Activated naive CD4-positive, alpha-beta T cell (primary cell): ENCODE measurements around the gene ATP4B.

Experiments used
- DNase-seq, 4 experiments: peaks; one replicate each; lab custom pipeline; 2025; lab: John Stamatoyannopoulos, UW

ATP4B gene

DNA sequence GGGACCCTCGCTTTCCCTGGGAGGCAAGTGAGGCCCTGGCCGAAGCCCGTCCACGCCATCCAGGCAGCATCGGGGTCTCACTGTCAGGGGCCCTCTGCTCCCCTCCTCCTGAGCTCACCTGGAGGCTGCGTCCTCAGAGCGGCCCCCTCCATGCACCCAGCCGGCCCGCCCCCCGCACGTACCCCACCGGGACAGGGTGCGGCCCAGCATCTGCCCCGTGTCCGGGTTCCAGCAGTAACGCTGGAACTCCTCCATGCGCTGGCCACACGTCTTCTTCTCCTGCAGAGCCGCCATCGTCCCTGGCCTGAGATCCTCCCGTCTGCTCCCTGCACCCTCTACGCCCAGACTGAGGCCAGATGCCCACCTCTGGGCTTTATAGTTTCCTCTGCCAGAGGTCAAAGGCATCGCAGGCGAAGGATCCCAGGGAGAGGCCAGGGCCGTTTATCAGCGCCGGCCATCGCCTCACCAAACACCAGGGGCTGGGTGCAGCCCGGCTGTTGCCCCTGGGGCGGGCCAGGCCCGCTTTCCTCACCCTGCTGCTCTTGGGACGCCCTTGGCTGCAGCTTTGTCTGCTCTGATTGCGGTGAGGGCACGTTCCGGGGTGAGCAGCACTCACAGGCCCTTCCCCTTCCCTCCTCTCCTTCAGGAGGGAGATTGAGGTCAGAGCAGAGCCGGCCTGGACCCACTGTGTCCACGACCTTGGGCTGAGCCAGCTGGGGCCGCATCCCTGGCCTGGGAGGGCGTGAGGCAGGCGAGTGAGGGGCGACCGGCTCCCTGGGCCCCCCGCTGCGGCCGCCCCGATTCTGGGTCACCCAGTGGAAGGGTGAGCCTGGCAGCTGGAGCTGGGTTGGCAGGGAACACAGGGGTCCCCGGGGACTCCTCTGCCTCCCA lies at the start of gene ATP4B:
Gene ATP4B (minus strand): TSS at position 348 of the 891 bp plus-strand sequence. CDS start 54 bp downstream, at position 294.
- no peak for DNase-seq

DNA sequence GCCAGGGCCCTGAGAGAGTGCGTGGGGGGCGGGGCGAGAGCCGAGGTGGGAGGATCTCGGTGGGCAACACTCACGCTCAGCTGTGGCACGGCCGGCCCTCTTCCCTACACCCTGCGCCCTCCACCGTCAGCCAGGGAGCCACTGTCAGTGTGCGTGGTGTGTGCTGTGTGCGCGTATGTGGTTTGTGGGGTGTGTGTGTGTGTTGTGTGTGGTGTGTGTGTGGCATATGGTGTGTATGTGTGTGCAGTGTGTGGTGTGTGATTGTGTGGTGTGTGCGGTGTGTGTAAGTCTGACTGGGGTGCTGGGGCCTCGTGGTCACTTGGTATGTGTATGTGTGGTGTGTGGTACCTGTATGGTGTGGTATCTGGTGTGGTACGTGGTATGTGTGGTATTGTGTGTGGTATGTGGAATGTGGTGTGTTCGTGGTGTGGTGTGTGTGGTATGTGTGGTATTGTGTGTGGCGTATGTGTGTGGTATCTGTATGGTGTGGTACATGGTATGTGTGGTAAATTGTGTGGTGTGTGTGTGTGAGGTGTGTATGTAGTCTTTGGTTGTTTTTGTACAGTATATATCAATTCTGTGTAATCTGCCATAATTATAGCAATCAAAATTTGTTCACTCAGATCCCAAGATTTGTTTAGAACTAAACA lies 14.1 kb upstream of the ATP4B start:
- no peak for DNase-seq

DNA sequence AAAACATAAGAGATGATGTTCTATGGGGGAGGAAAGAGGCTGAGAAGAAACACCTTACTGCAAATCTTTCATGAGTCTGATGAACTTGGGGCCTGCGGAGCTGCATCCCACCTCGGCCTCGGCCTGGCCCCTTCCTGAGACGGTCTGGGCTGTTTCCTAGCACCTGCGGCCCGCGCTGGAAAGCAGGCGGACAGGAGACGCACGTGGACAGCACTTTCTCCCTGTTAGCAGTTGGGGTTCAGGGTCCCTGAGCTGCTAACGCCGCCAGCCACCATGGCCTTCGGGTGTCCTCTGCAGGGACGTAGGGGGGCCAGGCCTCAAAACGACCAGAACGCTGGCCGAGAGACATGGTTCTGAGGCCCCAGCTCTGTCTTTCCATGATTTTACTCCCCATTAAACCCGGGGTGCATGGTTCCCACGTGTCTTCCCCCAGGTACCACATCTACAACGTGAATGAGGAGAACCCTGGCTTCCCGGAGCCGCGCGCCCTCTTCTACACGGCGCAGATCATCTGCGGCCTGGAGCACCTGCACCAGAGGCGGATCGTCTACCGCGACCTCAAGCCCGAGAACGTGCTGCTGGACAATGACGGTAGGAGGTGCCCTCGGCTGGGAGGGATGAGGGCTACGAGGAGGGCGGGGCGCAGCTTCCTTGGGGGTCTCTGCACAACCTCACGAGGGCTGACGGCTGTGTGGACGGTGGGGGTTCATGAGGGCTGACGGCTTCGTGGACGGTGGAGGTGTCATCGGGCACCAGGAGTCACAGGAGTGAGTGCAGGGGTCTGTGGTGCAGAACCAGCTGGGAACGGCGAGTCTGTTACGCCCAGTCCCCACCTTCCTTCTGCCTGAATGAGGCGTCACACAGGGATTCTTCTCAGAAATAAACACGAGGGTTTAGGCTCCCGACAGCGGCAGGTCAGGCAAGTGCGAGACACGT lies 13.3 kb upstream of the ATP4B start:
- DNase-seq, result no peak

DNA sequence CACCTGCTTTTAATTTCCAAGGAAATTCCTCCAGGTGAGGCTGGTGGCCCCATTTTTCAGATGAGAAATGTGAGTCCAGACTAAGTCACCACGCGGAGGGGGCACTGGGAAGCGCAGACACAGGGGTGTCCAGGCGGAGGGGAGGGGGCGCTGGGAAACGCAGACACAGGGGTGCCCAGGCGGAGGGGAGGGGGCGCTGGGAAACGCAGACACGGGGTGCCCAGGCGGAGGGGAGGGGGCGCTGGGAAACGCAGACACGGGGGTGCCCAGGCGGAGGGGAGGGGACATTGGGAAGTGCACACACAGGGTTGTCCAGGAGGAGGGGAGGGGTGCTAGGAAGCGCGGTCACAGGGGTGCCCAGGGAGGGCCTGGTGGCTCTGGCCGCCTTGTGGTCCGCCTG lies 12.5 kb upstream of the ATP4B start:
- DNase-seq, result no peak

DNA sequence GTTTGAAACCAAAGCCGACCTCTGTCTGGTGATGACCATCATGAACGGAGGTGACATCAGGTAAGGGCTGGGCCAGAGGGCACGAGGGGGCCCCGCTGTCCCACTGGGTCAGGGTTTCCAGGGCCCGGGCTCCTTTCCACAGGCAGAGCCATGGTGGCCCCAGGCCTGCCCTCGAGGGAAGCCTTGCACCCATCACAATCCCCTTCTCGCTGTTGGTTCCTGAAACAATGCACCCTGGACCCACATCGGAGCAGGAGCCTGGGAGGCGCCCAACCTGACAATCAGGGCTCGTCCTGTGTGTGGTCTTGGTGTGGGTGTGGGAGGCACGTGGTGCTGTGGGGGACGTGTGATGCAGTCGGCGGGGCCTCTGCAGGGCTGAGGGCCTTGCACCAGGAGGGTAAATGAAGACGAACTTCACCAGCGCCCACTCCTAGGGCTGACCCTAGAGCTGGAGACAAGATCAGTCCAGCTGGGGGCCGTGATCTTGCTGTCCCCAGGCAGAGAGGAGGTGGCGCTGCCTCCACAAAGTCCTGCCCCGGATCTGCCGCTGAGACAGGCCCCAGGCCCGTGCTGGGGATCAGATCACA lies 11.8 kb upstream of the ATP4B start:
- no peak for DNase-seq

DNA sequence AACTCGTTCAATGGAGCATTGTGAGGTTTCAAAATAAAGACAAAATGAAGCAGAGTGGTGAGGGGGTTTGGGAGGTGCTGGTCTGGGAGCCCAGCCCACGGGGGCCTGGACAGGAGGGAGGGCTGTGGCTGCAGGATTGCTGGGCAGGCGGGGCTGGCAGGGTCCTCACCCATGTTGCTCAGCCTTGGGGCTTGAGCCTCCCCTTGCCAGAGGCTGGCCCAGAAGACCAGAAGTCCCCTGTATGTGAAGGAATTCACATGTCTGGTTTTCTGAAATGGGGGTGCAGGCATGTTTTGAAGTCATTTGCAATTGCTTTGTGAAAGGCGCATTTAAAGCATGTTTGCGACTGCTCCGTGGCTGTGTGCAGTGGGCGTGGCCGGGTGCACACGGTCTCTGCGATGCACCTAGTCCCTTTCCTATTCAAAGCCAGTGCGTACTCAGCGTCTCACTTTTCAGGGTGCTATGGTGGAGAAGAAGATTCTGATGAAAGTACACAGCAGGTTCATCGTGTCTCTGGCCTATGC lies 11.3 kb upstream of the ATP4B start:
- DNase-seq, result no peak

DNA sequence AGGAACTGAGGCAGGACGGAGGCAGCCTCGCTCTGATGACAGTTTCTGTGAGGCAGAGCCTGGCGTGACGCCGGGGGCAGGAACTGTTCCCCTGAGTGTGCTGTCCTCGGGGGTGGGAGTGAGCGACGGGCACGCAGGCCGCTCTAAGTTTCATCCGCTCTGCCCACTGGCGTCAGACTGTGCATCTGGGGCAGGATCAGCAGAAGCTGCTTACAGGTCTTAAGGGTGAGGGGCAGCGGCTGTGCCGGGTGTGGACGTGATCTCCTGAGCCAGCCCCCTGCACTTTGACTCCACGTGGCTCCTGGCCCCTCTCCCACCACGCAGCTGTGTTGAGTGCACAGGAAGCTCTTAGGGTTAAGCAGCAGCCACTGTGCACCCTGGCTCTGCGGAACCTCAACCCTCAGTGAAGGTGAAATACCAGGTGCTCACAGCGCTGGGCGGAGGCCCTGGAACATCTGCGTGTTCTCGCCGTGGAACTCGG lies 10.5 kb upstream of the ATP4B start:
- no peak for DNase-seq

DNA sequence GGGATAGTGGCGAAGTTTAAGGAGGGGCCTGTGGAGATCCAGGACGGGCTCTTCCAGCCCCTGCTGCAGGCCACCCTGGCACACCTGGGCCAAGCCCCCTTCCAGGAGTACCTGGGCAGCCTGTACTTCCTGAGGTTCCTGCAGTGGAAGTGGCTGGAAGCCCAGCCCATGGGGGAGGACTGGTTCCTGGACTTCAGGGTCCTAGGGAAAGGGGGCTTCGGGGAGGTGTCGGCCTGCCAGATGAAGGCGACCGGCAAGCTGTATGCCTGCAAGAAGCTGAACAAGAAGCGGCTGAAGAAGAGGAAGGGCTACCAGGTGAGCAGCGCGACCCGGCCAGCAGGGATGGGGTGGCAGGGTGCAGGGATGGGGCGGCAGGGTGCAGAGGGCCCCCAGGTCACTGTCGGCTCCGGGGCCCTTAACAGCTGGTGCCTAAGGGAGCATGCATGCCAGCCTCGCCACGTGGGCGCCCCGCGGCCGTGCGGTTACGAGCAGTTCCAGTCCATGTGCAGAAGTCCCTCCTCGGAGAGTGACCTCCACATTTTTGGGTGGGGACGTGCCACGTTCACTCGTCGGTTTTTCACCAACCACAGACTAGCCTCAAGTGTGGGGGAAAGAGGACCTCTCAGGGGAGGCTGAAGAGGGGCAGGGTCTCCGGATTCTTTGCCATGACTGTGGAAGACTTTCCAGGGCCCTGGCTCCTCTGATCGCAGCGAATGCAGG lies 9.9 kb upstream of the ATP4B start:
- no peak for DNase-seq

DNA sequence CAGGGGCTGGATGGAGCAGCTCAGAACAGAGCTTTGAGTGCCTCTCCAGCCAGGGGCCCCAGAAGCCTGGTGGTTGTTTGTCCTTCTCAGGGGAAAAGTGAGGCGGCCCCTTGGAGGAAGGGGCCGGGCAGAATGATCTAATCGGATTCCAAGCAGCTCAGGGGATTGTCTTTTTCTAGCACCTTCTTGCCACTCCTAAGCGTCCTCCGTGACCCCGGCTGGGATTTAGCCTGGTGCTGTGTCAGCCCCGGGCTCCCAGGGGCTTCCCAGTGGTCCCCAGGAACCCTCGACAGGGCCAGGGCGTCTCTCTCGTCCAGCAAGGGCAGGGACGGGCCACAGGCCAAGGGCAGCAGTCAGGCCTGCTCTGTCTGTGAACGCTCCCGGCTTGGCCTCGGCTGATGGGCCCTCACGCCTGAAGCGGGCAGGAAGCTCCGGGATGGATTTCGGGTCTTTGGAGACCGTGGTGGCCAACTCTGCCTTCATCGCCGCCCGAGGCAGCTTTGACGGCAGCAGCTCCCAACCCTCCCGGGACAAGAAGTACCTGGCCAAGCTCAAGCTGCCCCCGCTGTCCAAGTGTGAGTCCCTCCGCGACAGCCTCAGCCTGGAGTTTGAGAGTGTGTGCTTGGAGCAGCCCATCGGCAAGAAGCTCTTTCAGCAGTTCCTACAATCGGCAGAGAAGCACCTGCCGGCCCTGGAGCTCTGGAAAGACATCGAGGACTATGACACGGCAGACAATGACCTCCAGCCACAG lies 9.1 kb upstream of the ATP4B start, which contains the start of gene GRK1:
Gene GRK1 (plus strand): TSS at position 269 of the 751 bp plus-strand sequence. CDS start 168 bp downstream, at position 437.
- no peak for DNase-seq

DNA sequence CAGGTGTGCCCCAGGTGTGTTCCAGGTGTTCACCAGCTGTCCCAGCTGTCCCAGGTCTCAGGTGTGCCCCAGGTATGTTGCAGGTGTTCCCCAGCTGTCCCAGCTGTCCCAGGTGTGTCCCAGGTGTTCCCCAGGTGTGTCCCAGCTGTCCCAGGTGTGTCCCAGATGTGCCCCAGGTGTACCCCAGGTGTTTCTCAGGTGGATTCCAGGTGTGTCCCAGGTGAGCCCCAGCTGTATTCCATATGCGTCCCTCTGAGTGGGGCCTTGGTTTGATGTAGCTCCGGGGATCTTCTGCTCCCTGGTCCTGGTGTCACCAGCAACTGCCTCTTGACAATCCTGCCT lies 8.3 kb upstream of the ATP4B start:
- no peak for DNase-seq

DNA sequence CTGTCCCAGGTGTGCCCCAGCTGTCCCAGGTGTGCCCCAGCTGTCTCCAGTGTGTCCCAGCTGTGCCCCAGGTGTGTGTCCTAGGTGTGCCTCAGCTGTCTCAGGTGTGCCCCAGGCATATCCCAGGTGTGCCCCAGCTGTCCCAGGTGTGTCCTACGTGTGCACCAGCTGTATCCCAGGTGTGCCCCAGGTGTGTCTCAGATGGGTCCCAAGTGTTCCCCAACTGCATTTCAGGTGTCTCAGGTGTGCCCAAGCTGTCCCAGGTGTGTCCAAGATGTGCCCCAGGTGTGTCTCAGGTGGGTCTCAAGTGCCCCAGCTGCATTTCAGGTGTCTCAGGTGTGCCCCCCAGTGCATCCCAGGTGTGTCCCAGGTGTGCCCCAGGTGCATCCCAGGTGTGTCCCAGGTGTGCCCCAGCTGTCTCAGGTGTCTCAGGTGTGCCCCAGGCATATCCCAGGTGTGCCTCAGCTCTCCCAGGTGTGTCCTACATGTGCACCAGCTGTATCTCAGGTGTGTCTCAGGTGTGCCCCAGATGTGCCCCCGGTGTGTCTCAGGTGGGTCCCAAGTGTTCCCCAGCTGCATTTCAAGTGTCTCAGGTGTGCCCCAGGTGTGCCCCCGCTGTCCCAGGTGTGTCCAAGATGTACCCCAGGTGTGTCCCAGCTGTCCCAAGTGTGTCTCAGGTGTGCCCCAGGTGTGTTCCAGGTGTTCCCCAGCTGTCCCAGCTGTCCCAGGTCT lies 7.8 kb upstream of the ATP4B start:
- DNase-seq, result no peak

DNA sequence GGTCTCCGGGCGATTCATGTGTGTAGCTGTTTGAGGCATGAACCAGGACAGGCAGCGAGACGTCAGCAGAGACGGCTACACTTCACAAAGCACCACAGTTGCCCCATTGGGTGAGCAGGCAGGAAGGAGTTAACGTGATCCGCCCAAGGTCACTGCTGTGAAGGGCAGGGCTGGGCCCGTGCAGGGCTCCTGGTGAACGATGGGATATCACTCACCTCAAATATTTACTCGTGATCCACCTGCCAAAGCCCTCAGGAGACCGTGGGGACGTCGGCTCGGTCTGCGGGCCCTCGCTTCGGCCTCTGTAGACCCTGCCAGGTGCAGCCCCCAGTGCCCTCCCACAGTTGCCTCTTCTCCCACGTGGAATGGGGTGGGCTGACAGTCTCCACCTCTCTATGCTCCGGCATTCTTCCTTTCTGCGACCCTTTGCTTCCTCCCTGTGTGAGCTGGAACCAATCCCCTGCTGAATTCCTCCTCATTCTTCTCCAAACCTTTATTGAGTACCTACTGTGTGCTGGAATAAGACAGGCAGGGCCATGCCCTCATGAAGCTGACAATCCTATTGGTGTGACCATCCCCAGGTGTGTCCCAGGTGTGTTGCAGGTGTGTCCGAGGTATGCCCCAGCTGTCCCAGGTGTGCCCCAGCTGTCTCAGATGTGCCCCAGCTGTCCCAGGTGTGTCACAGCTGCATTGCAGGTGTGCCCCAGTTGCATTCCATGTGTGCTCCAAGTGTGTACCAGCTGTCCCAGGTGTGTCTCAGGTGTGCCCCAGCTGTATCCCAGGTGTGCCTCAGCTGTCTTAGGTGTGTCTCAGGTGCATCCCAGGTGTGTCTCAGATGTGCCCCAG lies 7.0 kb upstream of the ATP4B start:
- DNase-seq, result no peak

DNA sequence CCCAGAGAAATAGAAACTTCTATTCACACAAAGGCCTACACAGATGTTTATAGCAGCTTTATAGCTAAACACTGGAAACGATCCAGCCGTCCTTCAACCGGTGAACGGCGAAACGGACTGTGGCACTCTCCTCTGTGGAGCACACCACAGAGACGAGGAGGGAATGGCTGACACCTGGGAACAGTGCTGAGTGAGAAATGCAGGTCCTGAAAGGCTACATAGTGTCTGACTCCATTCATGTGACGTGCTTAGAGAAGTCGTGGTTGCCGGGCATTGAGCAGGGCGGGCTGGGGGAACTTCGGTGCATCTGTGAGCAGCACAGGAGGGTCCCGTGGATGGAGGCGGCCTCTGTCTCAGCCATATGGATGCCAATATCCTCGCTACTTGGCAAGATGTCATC lies 5.9 kb upstream of the ATP4B start:
- DNase-seq, result no peak

DNA sequence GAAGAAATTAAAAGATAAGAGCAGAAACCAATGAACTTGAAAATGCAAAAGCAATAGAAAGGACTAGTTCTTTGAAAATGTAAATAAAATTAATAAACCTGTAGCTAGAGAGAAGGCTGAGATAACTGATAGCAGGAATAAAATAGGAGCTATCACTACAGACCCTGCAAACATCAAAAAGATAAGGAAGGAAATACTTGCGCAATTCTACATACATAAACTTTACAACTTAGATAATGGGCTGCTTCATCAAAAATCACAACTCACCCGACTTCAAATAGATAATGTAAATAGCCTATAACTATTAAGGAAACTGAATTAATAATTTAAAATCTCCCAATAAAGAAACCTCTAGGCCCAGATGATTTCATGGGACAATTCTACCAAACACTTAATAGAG lies 3.5 kb upstream of the ATP4B start:
- no peak for DNase-seq

DNA sequence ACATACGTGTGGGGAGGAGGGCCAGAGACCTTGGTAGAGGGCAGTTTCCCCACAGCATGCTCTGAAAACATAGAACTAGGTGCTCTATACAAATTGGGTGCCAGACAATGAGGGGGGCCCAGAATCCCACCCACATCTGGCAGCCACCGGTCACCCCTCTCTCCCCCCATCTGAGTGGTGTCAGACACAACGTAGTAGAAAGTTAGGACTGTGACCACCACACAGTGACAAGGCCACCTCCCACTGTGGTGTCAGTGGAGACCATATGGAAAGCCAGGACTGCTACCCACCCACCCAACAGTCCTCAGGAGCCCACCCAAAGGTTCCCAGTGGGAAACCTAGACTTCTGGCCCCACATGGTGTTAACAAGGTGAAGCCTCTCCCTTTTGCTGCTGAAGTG lies 2.1 kb upstream of the ATP4B start:
- DNase-seq, result no peak

DNA sequence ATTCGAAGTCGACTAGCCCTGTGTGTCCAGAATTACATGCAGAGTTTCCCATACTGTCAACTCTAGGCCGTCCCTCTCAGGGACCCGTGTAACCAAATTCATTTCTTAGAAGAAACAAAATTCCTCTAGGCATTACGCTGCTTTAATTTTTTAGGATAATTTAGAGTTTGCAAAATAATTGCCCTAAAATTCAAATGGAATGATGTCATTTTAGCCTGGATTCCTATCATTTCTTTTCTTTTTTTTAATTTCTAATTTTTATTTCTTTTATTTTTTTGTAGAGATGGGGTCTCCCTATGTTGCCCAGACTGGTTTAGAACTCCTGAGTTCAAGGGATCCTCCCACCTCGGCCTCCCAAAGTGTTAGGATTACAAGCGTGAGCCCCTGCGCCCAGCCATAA lies 1.3 kb upstream of the ATP4B start:
- no peak for DNase-seq

DNA sequence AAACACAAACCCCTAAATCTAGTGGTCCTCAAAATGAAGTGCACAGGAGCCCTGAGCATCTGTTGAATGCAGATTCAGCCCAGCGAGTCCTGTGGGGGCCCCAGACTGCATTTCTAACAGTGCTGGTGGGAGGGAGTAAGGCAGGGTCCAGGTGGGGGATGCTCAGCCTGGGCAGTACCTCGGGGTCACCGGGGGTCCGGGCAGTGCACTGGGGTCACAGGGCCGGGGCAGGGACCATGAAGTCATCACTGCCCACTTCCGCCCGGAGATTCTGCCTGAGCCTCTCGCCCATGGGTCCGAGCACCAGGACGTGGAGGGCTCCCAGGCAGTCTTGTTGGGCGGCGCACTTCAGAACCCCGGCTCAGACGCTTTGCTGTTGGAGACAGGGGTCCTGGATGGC lies 838 bp upstream of the ATP4B start:
- DNase-seq, result no peak

DNA sequence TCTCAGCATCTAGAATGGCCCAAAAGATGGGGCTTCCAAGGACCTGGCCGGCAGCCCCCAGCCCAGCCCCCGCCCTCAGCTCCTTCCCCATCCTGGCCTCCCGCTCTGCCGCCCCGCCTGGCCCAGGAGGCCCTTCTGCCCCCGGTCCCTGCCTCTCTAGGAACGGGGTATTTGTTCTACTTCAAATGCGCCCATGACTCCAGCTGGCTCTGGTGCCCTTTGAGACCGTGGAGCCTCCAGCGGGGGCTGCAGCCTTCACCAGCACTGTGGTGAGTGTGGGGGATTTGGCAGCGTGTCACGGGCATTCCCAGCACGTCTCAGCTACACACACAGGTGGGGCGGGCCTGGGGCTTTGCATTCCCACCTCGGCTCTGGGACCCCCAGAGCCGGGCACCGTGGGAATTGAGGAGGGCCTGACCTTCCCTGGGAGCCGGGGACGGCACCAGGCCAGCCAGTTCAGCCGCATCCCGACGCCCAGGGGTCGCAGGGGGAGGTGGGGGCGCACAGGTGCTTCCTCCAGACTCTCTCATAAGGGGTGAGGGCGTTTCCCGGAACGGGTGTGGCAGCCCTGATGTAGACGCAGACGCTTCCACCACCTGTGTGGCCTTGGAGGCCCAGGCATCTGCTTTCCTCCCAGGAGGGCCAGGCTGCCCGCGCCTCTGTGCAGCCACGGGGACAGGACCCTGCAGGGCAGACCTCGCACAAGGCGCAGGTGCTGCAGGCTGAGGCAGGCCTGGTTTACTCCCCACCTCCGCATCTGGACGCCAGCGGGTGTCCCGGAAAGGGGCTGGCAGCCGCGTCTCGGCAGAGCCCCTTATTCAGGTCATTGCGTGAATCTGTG lies 947 bp downstream of the ATP4B start:
- DNase-seq, result no peak
